ENCODE results near the gene PRPF19. TPM values are rescaled to one million over a fixed set of nuclear protein-coding genes. Genes with fewer than 3 reads are reported as not detected.

PRPF19 gene
- total and polyA plus RNA-seq, 9 of the 15 experiments (the other 6 are each of a cell fraction or from before 2014, with no cell fraction given): 9.4 to 212 (median 73.2) TPM

- no peak for TF ChIP-seq JUN (IDR thresholded peaks at IDR 0.05; ENCODE audit: borderline replicate concordance, low read depth, low read length)
- TF ChIP-seq JUN (CRISPR knock-in tag; IDR thresholded peaks at IDR 0.05; ENCODE audit: borderline replicate concordance): no peak
- TF ChIP-seq MBD1 (CRISPR knock-in tag; IDR thresholded peaks at IDR 0.05): no peak
- no peak for TF ChIP-seq ZNF224 (CRISPR knock-in tag; IDR thresholded peaks at IDR 0.05)
- TF ChIP-seq TARDBP (IDR thresholded peaks at IDR 0.05): no peak
- no peak for TF ChIP-seq GMEB1 (CRISPR knock-in tag; IDR thresholded peaks at IDR 0.05)
- TF ChIP-seq NR3C1 (CRISPR knock-in tag; IDR thresholded peaks at IDR 0.05): no peak
- no peak for TF ChIP-seq BRF2 (IDR thresholded peaks at IDR 0.05; ENCODE audit: borderline replicate concordance, insufficient read depth, insufficient read length)
- TF ChIP-seq PTTG1 (tag; IDR thresholded peaks at IDR 0.05; ENCODE audit: low read depth): no peak
- TF ChIP-seq STAT5A (IDR thresholded peaks at IDR 0.05; ENCODE audit: borderline replicate concordance, low read length): peak; percentile 54; the same call in 1 of the 2 replicates
- TF ChIP-seq RFX1 (IDR thresholded peaks at IDR 0.05): no peak
- no peak for TF ChIP-seq SRF (CRISPR knock-in tag; IDR thresholded peaks at IDR 0.05)
- TF ChIP-seq TGIF2 (CRISPR knock-in tag; IDR thresholded peaks at IDR 0.05): no peak
- TF ChIP-seq SIN3A (IDR thresholded peaks at IDR 0.05; ENCODE audit: borderline replicate concordance in 2 of 2, control insufficient read depth in 1 of 2, low read depth in 2 of 2, low read length in 2 of 2): no peak
- no peak for TF ChIP-seq ZNF696 (CRISPR knock-in tag; conservative IDR thresholded peaks at IDR 0.05)
- TF ChIP-seq UBTF (IDR thresholded peaks at IDR 0.05; ENCODE audit: borderline replicate concordance in 1 of 2, low read depth in 2 of 2, low read length in 2 of 2): no peak
- no peak for TF ChIP-seq ZNF217 (CRISPR knock-in tag; IDR thresholded peaks at IDR 0.05)
- TF ChIP-seq SMAD2 (IDR thresholded peaks at IDR 0.05; ENCODE audit: low read depth, low read length): no peak
- TF ChIP-seq MYNN (IDR thresholded peaks at IDR 0.05): 0 out of 2 replicates have a peak, but pooled peaks have one; percentile 32
- no peak for TF ChIP-seq MYNN (CRISPR knock-in tag; IDR thresholded peaks at IDR 0.05)
- TF ChIP-seq ZNF3 (CRISPR knock-in tag; IDR thresholded peaks at IDR 0.05): no peak
- TF ChIP-seq SLC30A9 (CRISPR knock-in tag; IDR thresholded peaks at IDR 0.05): no peak
- no peak for TF ChIP-seq CCAR2 (IDR thresholded peaks at IDR 0.05; ENCODE audit: low read depth, low read length)
Observed at GRCh38 chr11:60891103-60891741, 15.2 kb downstream of the PRPF19 start (continued).
